Transverse colon (tissue), 4 donors: ENCODE results near the gene AATK.

Experiments
- CTCF ChIP-seq, 5 experiments: fragments of 200-600 bp in 3 of 5; fragments of 450-650 bp in 2 of 5; sonication (generic) in 3 of 5; IDR thresholded peaks; 1 replicate in 2 of 5; 2 replicates in 3 of 5; pipeline ENCODE4 v1.5.1; 2016 to 2017; ENCODE audit warnings: antibody characterized with exemption in 5 of 5, inconsistent platforms in 3 of 5, mild to moderate bottlenecking in 2 of 5, moderate library complexity in 1 of 5
- EP300 ChIP-seq: sonication (generic); formaldehyde crosslinking; IDR thresholded peaks from one replicate; pipeline ENCODE4 v1.6.1; 2017; ENCODE audit warnings: antibody characterized with exemption, low read depth
- POLR2AphosphoS5 ChIP-seq, 3 donors: sonication (generic); formaldehyde crosslinking; IDR thresholded peaks; one replicate each; pipeline ENCODE4 v1.6.1; 2016; ENCODE audit warnings: antibody characterized with exemption in 3 of 3

- TF ChIP-seq CTCF (IDR thresholded peaks at IDR 0.05), result no peak
- no peak for TF ChIP-seq EP300
- TF ChIP-seq POLR2AphosphoS5 (IDR thresholded peaks at IDR 0.05), result no peak
These were observed 66.1 kb downstream of the AATK start for GRCh38 chr17:81099888-81100287.
